ENCODE data around the gene KRT10.
A peak's percentile ranks its signal among the peaks of the same experiment; 100 is the strongest.

GRCh38 chr17:40803617-40804082, 18.8 kb downstream of the KRT10 start:
- no peak for TF ChIP-seq CREB1 (IDR thresholded peaks at IDR 0.05; ENCODE audit: low read depth)
- TF ChIP-seq REST (IDR thresholded peaks at IDR 0.05; ENCODE audit: low read depth), result no peak
- TF ChIP-seq MAX (IDR thresholded peaks at IDR 0.05), result no peak
- TF ChIP-seq NFIC (IDR thresholded peaks at IDR 0.05), result no peak
- no peak for TF ChIP-seq EP300 (IDR thresholded peaks at IDR 0.05; ENCODE audit: borderline replicate concordance)
- TF ChIP-seq TAF1 (IDR thresholded peaks at IDR 0.05; ENCODE audit: low read depth), result no peak
- no peak for TF ChIP-seq USF1 (IDR thresholded peaks at IDR 0.05)
- TF ChIP-seq RAD21 (IDR thresholded peaks at IDR 0.05; ENCODE audit: low read depth), result peak; percentile 92
- TF ChIP-seq FOXM1 (IDR thresholded peaks at IDR 0.05; ENCODE audit: borderline replicate concordance, low read depth), result no peak
- no peak for TF ChIP-seq EGR1 (IDR thresholded peaks at IDR 0.05)

All from Ishikawa (cell line).